Activated CD4-positive, CD25-positive, alpha-beta regulatory T cell treated with anti-CD3 and anti-CD28 coated beads, Interleukin-2, amount 50 U/mL, for 72 hours (primary cell): ENCODE data around the gene PRSS21.

Experiments
- DNase-seq: peaks from one replicate; pipeline ENCODE4 v3.0.0; 2021

Gene PRSS21, protein sequence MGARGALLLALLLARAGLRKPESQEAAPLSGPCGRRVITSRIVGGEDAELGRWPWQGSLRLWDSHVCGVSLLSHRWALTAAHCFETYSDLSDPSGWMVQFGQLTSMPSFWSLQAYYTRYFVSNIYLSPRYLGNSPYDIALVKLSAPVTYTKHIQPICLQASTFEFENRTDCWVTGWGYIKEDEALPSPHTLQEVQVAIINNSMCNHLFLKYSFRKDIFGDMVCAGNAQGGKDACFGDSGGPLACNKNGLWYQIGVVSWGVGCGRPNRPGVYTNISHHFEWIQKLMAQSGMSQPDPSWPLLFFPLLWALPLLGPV

DNA sequence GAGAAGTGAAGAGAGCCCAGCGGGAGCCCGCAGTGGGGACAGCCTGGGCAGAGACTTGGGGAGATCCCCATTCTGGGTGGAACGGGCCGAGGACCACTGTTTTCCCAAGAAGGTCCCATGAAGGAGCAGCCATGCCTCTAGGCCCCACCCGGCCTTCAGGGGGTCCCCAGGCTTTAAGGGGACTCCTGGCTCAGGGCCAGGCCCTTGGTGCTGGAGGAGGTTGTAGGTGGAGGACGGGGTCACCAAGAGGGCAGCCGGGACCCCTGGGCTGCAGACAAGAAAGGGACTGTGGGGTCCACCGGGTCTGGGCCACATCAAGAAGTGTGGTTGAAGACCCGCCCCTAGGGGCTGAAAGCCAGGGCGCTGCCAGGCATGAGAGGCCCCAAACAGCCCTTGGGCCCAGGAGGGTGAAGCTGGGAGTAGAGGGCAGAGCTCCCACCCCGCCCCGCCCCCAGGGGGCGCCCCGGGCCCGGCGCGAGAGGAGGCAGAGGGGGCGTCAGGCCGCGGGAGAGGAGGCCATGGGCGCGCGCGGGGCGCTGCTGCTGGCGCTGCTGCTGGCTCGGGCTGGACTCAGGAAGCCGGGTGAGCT, at the start of gene PRSS21:
PRSS21 (plus strand) TSS at position 487 of the 589 bp plus-strand sequence; CDS start at position 519, 32 bp downstream.
- no peak for DNase-seq

DNA sequence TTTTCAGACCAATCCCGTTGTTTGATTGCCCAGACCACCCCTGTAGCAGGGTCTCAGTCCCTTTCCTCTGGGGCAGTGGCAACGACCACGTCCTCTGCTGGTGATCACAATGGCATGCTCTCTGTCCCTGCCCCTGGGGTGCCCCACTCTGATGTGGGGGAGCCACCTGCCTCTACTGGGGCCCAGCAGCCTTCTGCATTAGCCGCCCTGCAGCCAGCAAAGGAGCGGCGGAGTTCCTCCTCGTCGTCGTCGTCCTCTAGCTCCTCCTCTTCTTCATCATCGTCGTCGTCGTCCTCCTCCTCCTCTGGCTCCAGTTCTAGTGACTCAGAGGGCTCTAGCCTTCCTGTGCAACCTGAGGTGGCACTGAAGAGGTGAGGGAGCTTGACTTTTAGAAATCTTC, 49.1 kb upstream of the PRSS21 start:
- DNase-seq = no peak

DNA sequence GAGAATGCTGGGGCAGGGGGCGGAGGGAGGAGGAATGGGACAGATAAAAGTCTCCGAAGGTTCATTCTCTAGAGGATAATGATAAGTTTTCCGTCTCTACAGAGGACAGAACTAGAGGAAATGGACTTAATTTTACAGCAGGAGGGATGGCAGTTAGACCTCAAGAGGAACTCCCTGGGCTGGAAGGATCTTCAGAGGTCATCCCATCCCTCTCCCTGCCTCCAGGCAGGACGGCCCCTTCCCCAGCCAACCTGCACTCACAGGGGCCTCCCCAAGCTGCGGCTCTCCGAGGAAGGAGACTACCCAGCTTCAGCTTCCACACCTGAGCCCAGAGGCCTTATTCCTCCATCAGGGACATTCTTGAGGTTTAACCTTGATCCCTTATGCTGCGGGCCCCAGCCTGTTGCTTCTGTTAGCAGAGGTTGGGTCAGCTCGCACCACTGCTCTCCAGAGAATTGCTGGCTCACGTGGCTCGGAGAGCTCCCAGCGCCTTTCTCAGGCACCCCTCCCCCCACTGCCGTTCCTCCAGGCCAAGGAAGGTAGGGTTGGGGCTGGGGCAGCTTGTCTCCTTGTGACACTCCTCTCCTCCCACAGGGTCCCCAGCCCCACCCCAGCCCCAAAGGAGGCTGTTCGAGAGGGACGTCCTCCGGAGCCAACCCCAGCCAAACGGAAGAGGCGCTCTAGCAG, 48.5 kb upstream of the PRSS21 start:
- DNase-seq = no peak

DNA sequence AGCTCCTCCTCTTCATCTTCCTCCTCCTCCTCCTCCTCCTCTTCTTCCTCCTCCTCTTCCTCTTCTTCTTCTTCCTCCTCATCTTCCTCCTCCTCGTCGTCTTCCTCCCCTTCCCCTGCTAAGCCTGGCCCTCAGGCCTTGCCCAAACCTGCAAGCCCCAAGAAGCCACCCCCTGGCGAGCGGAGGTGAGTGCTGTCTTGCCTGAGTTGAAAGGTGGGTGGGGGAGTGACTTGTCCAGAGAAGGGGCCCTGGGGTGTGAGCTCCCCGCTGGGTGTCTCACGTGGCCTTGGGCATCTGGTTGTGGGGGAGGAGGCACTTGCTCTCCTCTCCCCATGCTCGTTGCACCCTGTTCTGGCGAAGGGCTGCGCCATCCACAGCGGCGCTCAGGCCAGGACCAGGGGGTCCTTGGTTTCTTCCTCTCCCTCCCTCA, 47.9 kb upstream of the PRSS21 start:
- DNase-seq = no peak

DNA sequence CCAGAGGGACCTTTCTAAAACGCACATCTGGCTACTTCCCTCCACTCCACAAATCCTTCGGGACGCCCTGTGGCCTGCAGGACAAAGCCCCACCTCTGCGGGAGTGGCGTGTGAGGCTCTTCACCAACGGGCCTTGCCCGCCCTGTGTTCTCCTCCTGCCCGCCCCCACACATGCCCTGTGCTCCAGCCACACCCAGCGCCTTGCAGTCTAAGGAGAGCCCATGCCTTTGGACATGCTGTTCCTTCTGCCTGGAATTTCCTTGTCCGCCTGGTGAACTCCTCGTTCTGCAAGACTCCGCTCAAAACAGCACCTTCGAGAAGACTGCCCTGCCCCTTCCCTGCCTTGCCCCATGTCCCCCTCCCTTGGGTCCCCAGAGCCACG, 47.4 kb upstream of the PRSS21 start:
- no peak for DNase-seq

DNA sequence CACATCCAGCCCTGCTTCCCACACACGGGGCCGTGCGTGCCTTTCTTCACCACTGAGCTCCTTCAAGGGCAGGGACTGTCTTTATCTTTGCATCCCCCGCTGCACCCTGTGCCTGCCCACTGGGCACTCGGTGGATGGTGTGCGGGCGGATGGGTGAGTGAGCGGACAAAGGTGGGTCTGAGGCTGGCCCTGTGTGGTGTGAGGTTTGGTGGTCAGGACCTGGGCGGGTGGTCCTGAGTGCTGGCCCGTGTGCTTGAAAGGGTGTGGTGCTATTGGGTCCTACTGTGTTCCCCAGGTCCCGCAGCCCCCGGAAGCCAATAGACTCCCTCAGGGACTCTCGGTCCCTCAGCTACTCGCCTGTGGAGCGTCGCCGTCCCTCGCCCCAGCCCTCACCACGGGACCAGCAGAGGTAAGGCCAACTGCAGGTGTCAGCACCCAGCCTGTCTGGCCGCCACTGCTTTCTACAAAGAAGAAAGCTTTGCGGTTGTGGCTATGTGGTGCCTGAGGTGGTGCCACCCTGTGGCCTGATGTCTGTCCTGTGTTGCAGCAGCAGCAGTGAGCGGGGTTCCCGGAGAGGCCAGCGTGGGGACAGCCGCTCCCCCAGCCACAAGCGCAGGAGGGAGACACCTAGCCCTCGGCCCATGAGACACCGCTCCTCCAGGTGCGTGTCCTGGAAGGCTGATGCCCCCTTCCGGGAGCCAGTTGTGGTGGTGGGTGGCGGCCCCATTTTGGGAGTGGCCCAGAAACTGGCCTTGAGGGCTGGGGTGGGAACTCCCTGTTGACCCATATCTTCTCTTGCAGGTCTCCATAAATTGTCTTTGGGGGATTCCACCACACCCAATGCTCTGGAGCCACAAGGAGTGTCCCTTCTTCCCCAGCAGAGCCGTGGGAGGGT, 46.7 kb upstream of the PRSS21 start:
- DNase-seq = no peak

DNA sequence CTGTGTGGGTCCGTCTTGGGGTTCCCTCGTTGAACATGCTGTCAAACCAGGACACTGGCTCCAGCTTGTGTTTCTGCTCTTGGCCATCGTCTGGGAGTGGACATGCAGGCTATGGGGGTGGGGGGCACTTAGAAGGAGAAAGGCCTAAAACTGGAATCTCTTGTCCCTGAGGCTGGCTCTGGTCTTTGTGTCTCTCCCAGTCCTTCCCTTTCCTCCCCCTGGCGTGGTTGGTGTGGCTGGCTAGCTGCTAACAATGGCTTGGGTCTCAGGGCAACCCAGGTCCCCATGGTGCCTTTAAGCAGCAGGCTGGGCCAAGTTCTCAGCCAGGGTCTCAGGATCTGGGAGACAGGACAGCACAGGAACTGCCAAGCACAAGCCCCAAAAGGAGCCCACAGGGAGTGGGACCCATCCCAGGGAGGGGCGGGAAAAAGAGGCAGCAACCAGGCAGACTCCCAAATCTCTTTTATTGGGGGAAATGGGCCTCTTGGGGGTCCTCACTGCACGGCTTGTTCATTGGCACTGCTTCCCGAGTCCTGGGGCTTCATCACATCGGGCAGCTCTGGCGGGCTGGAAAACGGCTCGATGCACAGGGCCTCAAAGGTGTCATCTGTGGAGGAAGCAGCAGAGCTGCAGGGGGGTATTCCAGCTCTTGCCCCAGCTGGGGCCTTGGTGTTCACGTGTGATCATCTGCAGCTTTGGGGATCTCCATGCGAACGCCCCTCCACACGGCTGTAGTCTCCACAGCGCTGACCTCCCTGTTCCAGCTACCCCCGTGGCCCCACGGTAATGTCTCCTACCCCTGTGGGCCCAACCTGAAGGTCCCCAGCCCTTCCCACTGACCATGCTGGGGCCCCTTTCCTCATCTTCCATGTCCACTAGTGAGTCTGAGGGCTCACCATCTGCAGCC, 45.3 kb upstream of the PRSS21 start:
- DNase-seq = no peak

DNA sequence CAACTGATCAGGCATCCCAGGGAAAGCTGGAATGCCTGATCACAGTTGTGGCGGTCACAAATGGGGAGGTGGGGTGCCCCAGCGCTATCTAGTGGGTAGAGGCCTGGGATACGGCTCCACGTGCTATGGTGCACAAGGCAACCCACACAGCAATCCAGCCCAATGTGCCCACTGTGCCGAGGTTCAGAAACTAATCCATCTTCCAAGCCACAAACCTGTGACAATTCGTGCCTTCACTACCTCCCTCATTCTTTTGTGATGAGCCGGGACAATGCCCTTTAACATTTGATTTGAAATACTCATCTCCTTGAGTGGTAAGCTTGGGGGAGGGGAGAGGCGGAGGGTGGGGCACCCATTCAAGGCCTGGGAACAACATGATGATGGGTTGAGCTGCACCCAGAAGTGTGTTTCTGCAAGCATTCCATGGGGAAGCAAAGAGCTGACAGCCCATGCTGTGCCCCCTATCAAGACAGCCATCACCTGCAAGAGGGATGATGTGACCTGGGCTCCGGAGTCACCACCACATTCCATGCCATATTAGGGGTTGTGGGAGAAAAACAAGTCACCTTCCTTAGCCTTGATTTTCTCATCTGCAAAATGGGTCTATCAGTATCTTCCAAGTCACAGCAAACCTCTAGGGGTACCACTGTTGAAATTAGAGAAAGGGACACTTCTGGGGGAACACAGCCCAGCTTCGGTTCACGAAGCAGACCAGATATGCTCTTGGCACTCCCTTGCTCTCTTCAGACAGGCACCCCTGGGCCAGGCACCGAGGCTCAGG, 43.7 kb upstream of the PRSS21 start:
- DNase-seq = no peak

DNA sequence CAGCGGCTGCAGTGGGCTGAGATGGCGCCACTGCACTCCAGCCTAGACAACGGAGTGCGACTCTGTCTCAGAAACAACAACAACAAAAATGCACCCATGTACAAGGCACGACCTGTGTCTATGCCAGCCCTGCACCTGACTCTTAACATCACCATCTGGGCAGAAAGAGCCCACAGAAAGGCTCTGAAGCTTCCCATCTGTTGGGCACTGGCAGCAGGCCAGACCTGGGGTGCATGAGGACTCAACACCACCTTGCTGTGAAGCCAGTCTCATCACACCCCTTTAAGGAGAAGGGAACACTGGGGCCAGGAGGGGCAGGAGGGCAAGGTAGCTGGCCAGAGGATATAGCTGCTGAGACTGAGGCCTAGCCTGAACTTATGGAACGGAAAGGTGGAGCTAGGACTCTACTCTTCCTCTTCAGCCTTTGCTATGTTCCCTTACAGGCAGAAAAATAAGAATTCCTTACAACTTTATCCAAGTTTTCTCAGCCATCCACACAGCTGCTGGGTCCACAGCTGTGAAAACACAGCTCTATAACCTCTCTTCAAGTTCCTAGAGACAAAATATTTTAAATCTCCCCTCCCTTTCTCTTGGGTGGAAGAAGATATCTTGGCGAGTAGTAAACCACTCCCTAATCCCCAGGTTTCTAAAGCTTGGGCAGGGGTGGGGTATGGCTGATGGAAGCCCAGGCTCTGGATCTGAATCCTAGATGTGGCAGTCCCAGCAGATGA, 42.7 kb upstream of the PRSS21 start:
- DNase-seq = no peak

DNA sequence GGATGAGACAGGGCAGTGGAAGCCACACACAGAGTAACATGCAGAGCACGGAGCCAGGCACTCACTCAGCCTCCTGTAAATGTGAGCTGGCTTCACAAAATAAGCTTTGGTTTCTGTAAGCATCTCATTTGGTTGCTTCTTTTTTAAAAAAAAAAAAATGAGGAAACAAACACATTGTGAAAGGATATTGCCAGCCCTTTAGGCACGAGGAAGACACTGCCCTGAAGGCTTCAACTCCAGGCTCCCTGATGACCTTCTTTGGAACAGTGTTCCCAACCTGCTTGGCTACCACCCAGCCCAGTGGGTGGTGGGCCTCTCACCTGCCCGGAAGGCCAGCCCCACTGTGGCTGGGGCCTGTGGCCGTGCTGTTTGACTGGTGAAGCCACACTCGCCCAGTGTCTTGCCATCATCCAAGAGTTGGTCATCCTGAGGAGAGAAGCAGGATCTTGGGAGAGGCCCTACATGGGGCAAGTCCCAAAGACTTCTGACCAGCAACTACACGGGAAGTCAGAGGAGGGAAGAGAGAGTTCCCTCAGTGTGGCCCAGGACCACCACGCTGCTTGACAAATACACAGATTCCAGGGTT, 41.8 kb upstream of the PRSS21 start:
- DNase-seq = no peak

DNA sequence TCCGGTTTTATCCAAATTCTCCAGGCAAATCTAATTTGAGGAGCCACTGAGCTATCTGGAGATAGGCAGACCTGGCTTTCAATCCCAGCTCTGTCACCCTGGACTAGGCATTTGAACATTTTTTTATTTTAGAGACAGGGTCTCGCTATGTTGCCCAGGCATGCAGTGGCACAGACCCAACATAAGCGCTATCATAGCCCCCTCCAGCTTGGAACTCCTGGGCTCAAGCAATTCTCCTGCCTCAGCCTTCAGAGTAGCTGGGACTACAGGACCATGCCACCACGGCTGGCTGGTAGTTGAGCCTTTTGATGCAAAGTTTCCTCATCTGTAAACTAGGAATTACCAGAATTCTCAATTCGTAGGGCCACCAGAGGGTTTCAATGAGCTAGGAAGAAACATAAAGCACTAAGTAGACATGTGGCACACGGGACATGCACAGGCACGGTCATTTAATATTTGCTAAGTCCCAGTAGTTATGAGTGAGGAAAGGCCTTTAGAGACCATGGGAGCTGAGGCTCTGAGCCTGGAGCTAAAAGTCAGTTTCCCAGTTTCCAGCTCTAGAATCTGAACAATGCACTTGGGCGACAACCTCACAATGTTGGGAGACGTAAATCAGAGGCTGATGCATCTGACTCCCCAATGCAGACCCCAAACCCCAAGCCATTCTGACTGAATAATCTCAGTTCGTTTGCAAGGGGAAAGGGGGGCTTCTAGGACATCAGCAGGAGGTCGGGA, 41.1 kb upstream of the PRSS21 start:
- DNase-seq = no peak

DNA sequence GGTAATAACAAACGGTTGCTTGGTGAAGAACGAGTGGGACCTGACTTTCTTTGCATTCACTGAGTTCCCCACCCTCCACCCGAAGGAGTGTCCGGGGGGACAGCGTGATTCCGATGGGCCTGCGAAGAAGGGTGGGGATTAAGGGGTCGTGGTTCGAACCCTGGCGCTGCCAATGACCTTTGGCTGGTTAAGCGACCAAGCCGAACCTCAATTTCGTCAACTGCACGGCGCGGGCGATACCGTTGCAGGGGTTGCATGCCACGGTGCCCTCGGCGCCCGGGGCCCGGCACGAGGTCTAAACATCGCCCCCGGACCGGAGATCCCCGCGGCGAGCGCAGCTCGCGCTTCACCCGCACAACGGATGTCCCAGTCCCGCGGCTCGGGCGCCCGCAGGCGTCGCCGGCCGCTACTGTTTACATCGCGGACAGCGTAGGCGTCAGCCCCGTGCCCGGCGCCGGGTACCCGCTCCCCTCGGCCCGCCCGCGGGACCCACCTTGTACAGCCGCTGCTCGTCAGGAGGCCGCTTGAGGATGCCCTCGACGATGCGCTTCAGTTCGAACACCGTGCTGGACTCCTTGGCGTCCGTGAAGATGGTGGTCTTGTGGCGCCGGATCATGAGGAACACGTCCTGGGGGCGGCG, 40.4 kb upstream of the PRSS21 start:
- peak; percentile 59 for DNase-seq

DNA sequence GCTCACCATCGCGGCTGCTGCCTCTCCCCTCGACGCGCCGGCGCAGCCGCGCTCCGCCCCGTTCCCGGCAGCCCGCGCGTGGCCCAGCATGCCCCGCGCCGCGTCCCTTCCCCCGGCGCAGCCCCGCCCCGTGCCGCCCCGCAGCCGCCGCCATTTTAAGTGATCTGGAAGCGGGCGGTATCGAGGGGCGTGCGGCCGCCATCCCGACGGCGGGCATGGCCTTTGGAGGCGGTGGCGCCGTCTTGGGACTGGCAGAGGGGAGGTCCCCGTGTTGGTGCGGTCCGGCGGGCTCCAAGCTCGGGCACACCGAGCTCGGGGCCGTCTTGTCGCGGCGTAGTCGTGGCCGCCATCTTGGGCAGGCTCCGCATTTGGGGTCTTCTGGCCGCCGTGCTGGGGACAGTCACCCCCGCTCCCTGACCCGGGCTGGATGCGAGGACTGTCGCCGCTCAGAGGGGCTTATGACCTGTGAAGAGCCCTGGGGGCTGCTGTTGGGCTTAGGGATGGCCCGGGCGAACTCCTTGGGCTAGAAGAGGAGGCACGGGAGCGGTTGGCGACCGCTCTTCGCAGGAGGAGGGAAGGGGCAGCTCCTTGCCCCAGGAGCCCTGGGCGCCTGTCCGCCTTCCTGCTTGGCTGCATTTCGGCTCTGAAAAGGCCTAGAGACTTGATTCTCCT, 39.7 kb upstream of the PRSS21 start, which contains the start of gene ELOB:
ELOB (minus strand) TSS at position 50 of the 672 bp plus-strand sequence; CDS start at position 9, 41 bp downstream.
- DNase-seq = peak; percentile 92

DNA sequence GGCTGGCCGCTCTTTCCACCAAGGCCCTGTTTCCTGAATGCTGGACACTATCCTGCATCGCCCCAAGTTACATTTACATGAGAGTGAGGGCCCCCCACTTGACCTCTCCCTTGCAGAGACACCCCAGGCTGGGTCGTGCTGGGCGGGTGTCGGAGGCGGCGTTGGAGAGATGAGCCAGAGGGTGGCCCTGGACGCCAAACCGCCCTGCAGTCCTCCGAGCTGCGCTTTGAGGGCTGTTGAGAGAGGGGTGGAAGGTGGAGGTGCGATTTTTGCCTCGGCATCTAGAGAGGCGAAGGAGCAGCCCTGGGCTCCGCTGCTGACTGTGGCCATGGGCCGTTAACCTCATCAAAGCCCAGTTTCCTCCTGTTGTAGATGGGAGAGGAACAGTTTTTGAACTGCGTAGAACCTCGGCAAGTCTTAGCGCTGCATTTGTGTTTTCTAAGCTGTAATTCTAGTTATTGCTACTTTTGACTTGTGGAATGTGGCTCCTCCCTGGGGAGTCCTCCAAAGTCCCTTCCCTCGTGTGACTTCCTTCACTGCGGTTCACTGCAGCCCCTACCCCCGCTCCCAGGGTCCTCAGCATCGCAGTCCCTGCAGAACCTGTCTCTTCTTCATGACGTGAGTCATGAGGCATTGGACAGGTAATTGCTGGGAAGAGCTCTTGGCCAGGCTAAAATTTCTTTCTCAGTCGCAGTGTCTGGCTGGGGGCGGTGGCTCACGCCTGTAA, 39.0 kb upstream of the PRSS21 start:
- DNase-seq = peak; percentile 61

DNA sequence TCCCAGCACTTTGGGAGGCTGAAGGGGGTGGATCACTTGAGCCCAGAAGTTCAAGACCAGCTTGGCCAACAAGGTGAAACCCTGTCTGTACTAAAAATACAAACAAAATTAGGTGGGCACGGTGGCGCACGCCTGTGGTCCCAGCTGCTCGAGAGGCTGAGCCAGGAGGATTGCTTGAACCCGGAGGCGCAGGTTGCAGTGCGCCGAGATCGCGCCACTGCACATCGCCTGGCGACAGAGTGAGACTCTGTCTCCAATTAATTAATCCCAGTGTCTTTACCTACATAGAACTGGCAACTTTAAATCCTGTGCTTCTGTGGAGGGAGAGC, 38.4 kb upstream of the PRSS21 start:
- no peak for DNase-seq

DNA sequence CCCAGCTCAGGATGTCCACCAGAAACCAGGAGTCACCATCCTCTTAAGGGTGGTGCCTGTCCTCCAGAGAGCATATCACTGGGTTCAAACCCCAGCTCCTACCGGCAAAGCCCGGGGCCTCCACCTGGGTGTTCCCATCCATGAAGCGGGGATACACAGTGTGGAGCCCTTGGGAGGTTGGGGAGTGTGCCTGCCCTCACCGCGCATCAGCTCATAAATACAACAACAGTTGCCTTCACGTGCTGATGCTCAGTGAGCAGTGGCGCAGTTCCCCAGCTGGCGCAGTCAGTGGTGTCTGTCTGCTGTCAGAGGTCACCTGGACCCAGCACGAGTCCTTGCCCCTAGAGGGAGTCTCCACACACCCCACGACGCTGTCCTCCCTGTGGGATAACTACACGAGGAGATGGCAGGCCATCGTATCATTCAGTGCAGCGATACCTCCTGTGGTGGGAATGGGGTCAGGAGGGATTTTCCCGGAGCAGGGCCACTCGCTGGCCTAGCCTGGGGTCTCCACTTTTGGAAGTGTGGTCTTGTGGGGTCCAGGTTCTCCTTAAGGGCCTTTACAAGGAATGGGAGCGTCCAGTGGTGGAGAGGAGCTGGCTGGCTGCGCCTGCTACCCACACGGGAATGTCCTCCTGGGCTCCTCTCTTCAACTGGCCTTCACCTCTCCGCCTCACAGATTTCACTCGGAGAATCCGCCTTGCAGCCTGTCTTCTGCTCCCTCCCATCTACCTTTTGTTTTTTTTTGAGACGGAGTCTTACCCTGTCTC, 37.7 kb upstream of the PRSS21 start:
- DNase-seq = no peak
